ENCODE results near the gene NRP1.
"Not testable (repeated sequence)": the region's sequence is repeated elsewhere in the genome, so short reads cannot be mapped to it uniquely, and the experiment has no call there.

NRP1 gene

GRCh38 chr10:33143160-33143728, 191.2 kb downstream of the NRP1 start:
- peak; percentile 81 for DNase-seq (ENCODE audit: low read depth, low spot score)
- H3K4me3 ChIP-seq (ENCODE audit: low read depth, low read length): no peak overlapping the region
- no peak for TF ChIP-seq CTCF (IDR thresholded peaks at IDR 0.05; ENCODE audit: low read depth, low read length)
- in situ Hi-C loops (cut with HindIII; ENCODE audit: low sequenced_read_pairs): no loop called here

GRCh38 chr10:33142295-33142694, 192.2 kb downstream of the NRP1 start:
- in situ Hi-C loops (cut with HindIII; ENCODE audit: low sequenced_read_pairs): no loop called here
- no peak for DNase-seq (ENCODE audit: low read depth, low spot score)
- H3K4me3 ChIP-seq (ENCODE audit: low read depth, low read length): no peak overlapping the region
- no peak for TF ChIP-seq CTCF (IDR thresholded peaks at IDR 0.05; ENCODE audit: low read depth, low read length)

- in situ Hi-C loops (cut with HindIII; ENCODE audit: low sequenced_read_pairs): no loop called here
- no peak overlapping the region for H3K4me3 ChIP-seq (ENCODE audit: low read depth, low read length)
- no peak for DNase-seq (ENCODE audit: low read depth, low spot score)
- TF ChIP-seq CTCF (IDR thresholded peaks at IDR 0.05; ENCODE audit: low read depth, low read length): no peak
Measured at GRCh38 chr10:33141251-33141650, 193.2 kb downstream of the NRP1 start.

- no peak for DNase-seq (ENCODE audit: low read depth, low spot score)
- no peak for TF ChIP-seq CTCF (IDR thresholded peaks at IDR 0.05; ENCODE audit: low read depth, low read length)
- in situ Hi-C loops (cut with HindIII; ENCODE audit: low sequenced_read_pairs): no loop called here
- H3K4me3 ChIP-seq (ENCODE audit: low read depth, low read length): no peak overlapping the region
Measured at GRCh38 chr10:33139181-33139646, 195.3 kb downstream of the NRP1 start.

GRCh38 chr10:33138686-33139085, 195.8 kb downstream of the NRP1 start:
- DNase-seq (ENCODE audit: low read depth, low spot score); H3K4me3 ChIP-seq (ENCODE audit: low read depth, low read length); in situ Hi-C loops (cut with HindIII; ENCODE audit: low sequenced_read_pairs): not testable (repeated sequence)

GRCh38 chr10:33137356-33138005, 197.0 kb downstream of the NRP1 start:
- no peak for DNase-seq (ENCODE audit: low read depth, low spot score)
- H3K4me3 ChIP-seq (ENCODE audit: low read depth, low read length): no peak overlapping the region
- in situ Hi-C loops (cut with HindIII; ENCODE audit: low sequenced_read_pairs): no loop called here
- TF ChIP-seq CTCF (IDR thresholded peaks at IDR 0.05; ENCODE audit: low read depth, low read length): no peak

- DNase-seq (ENCODE audit: low read depth, low spot score): peak; percentile 54
- no peak overlapping the region for H3K4me3 ChIP-seq (ENCODE audit: low read depth, low read length)
- TF ChIP-seq CTCF (IDR thresholded peaks at IDR 0.05; ENCODE audit: low read depth, low read length): no peak
- in situ Hi-C loops (cut with HindIII; ENCODE audit: low sequenced_read_pairs): no loop called here
Measured at GRCh38 chr10:33136781-33137180, 197.7 kb downstream of the NRP1 start.
